Endothelial cell of umbilical vein (primary cell): Measurements from ENCODE around the gene SPTA1. TPM values are rescaled to one million over a fixed set of nuclear protein-coding genes. Genes with fewer than 3 reads are reported as not detected.

Experiments used
- BruUV-seq: library from RNA; stranded (reverse); fragments of 400-500 nt; replicated peaks from 2 replicates; lab custom pipeline; 2021; lab: Mats Ljungman, UMichigan
- CTCF ChIA-PET: fragments of 300-600, 350-600 bp; sonication (Branson Sonifier 250); formaldehyde crosslinking; loops from one replicate; lab custom pipeline; 2021; ENCODE audit warnings: antibody characterized with exemption, inconsistent platforms; lab: Charles Lee
- POLR2A ChIA-PET: fragments of 300-600, 350-600 bp; sonication (Branson Sonifier 250); formaldehyde crosslinking; loops from one replicate; lab custom pipeline; 2021; ENCODE audit warnings: antibody characterized with exemption, inconsistent platforms; lab: Charles Lee
- DNase-seq: peaks from one replicate; pipeline ENCODE4 v3.0.0-alpha.2; 2011; ENCODE audit warnings: low read depth, low spot score
- FAIRE-seq: peaks from 2 replicates; lab custom pipeline; 2011; peaks lifted over from hg19 to GRCh38; lab: Jason Lieb, UNC
- H2AFZ ChIP-seq: 2 replicates; pipeline ENCODE4 v1.6.0; 2012; ENCODE audit warnings: low read depth, low read length, control low read depth, inconsistent platforms
- H3K27ac ChIP-seq: 2 replicates; pipeline ENCODE4 v1.5.1; 2011; ENCODE audit warnings: low read depth, mild to moderate bottlenecking, control low read depth, low read length, moderate library complexity; ENCODE audit not compliant: insufficient read depth
- H3K27me3 ChIP-seq, 2 experiments: 2 replicates each; pipeline versions ENCODE4 v1.6.0 to v1.6.1; 2011; ENCODE audit warnings: low read length in 2 of 2, mixed read lengths in 1 of 2; ENCODE audit not compliant: control insufficient read depth in 2 of 2, insufficient read depth in 2 of 2
- H3K36me3 ChIP-seq, 2 experiments: 2 replicates in 1 of 2; 3 replicates in 1 of 2; pipeline ENCODE4 v1.5.1; 2011; ENCODE audit warnings: low read length in 2 of 2, mild to moderate bottlenecking in 1 of 2, moderate library complexity in 1 of 2; ENCODE audit not compliant: control insufficient read depth in 2 of 2, insufficient read depth in 2 of 2; ENCODE audit errors: extremely low read depth in 1 of 2
- H3K4me1 ChIP-seq: 3 replicates; pipeline ENCODE4 v1.5.1; 2011; ENCODE audit warnings: mild to moderate bottlenecking, low read length; ENCODE audit not compliant: control insufficient read depth, insufficient read depth; ENCODE audit errors: extremely low read depth
- H3K4me2 ChIP-seq: 2 replicates; pipeline ENCODE4 v1.6.1; 2011; ENCODE audit warnings: low read length, control low read depth, mixed read lengths; ENCODE audit not compliant: insufficient read depth
- H3K4me3 ChIP-seq, 3 experiments: fragments of 200-600 bp in 1 of 3; sonication (generic), shearing (Covaris generic) in 1 of 3; replicated peaks in 1 of 3; 2 replicates each; pipeline ENCODE4 v1.5.1; 2011 to 2016; ENCODE audit warnings: control low read depth in 3 of 3, low read length in 3 of 3, mild to moderate bottlenecking in 2 of 3, inconsistent platforms in 1 of 3, low read depth in 1 of 3, moderate library complexity in 1 of 3; ENCODE audit not compliant: insufficient read depth in 1 of 3
- H3K79me2 ChIP-seq: 2 replicates; pipeline ENCODE4 v1.6.0; 2012; ENCODE audit warnings: low read length, inconsistent platforms; ENCODE audit not compliant: control insufficient read depth, insufficient read depth
- H3K9ac ChIP-seq: replicated peaks from 2 replicates; pipeline ENCODE3; 2011; ENCODE audit warnings: low read length, control low read depth; ENCODE audit not compliant: insufficient read depth; ENCODE audit errors: extremely low read depth
- H3K9me1 ChIP-seq: replicated peaks from 3 replicates; pipeline ENCODE4 v1.6.0; 2011; ENCODE audit warnings: mild to moderate bottlenecking, low read length; ENCODE audit not compliant: control insufficient read depth, insufficient read depth; ENCODE audit errors: extremely low read depth
- H3K9me3 ChIP-seq: replicated peaks from 2 replicates; pipeline ENCODE4 v1.5.1; 2012; ENCODE audit warnings: low read length, inconsistent platforms; ENCODE audit not compliant: control insufficient read depth, insufficient read depth
- H4K20me1 ChIP-seq: replicated peaks from 2 replicates; pipeline ENCODE3; 2011; ENCODE audit warnings: mild to moderate bottlenecking, low read length; ENCODE audit not compliant: control insufficient read depth, insufficient read depth; ENCODE audit errors: extremely low read depth
- EZH2 ChIP-seq: IDR thresholded peaks from 2 replicates; pipeline ENCODE4 v1.6.1; 2012; ENCODE audit warnings: borderline replicate concordance, low read depth, mild to moderate bottlenecking, moderate library complexity, low read length, inconsistent platforms; ENCODE audit not compliant: severe bottlenecking
- FOS ChIP-seq: IDR thresholded peaks from 2 replicates; pipeline ENCODE4 v1.6.1; 2011; ENCODE audit warnings: mild to moderate bottlenecking, low read length, moderate library complexity, borderline replicate concordance; ENCODE audit not compliant: insufficient read depth
- GATA2 ChIP-seq: IDR thresholded peaks from 2 replicates; pipeline ENCODE4 v1.7.0; 2011; ENCODE audit warnings: low read depth, mild to moderate bottlenecking, moderate library complexity, mixed read lengths, low read length; ENCODE audit not compliant: insufficient read length, insufficient read depth
- JUN ChIP-seq: IDR thresholded peaks from 2 replicates; pipeline ENCODE4 v1.6.1; 2011; ENCODE audit warnings: borderline replicate concordance, low read depth; ENCODE audit not compliant: insufficient read length, insufficient read depth
- MYC ChIP-seq: IDR thresholded peaks from one replicate; pipeline ENCODE4 v1.6.1; 2011; ENCODE audit warnings: mild to moderate bottlenecking, low read depth, low read length
- POLR2A ChIP-seq: IDR thresholded peaks from 2 replicates; pipeline ENCODE4 v1.6.1; 2012; ENCODE audit warnings: low read depth, mild to moderate bottlenecking, control low read depth, low read length
- POLR2AphosphoS5 ChIP-seq: IDR thresholded peaks from 2 replicates; pipeline ENCODE4 v1.6.1; 2012; ENCODE audit warnings: low read depth, mild to moderate bottlenecking, control low read depth, low read length, moderate library complexity; ENCODE audit not compliant: insufficient read depth
- dilution Hi-C: fragments of 300-500 bp; cut with MboI; formaldehyde crosslinking; loops from one replicate; pipeline ENCODE4 v1.15.0; 2019; ENCODE audit warnings: low sequenced_read_pairs; ENCODE audit not compliant: extremely low pct_ligation_motif_present
- intact Hi-C: fragments of 100-400 bp; cut with micrococcal nuclease; formaldehyde crosslinking; loops from one replicate; pipeline ENCODE4 v1.10.0; 2022
- polyA plus RNA-seq, 4 experiments: library from polyadenylated mRNA; depleted of rRNA in 3 of 4; stranded (reverse) in 3 of 4; unstranded in 1 of 4; fragments of >200 nt; gene quantifications; 2 replicates each; pipeline versions ENCODE4 v1.2.1 to v1.2.3, GENCODE V29; 2011 to 2012; ENCODE audit warnings: missing spikeins in 1 of 4
- total RNA-seq: library from RNA; stranded (reverse); gene quantifications from 2 replicates; pipeline ENCODE4 v1.2.3, GENCODE V29; 2021
- TF ChIP-seq, protein P1 (sequence below), 2 donors: IDR thresholded peaks; 1 replicate in 1 of 2; 2 replicates in 1 of 2; pipeline ENCODE4 v1.5.1; 2011; ENCODE audit warnings: low read length in 2 of 2, mild to moderate bottlenecking in 2 of 2, moderate library complexity in 2 of 2, control low read depth in 1 of 2, inconsistent platforms in 1 of 2, low read depth in 1 of 2; ENCODE audit not compliant: insufficient read depth in 1 of 2; ENCODE audit errors: extremely low read depth in 1 of 2
- TF ChIP-seq, protein P2 (sequence below): IDR thresholded peaks from 2 replicates; pipeline ENCODE4 v1.6.1; 2011; ENCODE audit not compliant: insufficient read depth, insufficient read length

The SPTA1 gene
- total and polyA plus RNA-seq, 2 donors (not counting 3 experiments of a cell fraction or from before 2014, with no cell fraction given) = 0.01 to 0.84 TPM

DNA sequence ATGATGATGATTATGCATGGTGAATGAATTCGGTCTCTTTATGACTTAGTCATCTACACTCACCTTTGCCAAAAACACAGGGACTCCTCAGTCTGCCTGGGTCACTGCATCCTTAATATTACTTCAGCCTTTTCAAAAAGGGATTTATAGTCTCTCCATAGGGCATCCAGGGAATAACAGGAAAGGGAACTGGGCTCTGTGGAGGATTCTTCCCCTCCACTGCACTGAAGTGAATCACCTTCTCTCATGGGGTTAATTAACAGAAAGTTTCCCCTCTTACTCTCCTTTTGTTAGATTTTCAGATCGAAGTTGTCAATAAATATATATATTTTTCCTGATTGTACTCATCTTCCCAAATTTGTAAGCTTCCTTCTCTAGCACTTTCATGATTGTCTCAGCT, 34.1 kb upstream of the SPTA1 start, which contains the start of gene OR6K3:
TSS of gene OR6K3 (minus strand) at position 101 of the 400 bp plus-strand sequence. CDS start 2,605 bp downstream, outside the sequence.
- TF ChIP-seq JUN = no peak
- TF ChIP-seq, protein P1, sequence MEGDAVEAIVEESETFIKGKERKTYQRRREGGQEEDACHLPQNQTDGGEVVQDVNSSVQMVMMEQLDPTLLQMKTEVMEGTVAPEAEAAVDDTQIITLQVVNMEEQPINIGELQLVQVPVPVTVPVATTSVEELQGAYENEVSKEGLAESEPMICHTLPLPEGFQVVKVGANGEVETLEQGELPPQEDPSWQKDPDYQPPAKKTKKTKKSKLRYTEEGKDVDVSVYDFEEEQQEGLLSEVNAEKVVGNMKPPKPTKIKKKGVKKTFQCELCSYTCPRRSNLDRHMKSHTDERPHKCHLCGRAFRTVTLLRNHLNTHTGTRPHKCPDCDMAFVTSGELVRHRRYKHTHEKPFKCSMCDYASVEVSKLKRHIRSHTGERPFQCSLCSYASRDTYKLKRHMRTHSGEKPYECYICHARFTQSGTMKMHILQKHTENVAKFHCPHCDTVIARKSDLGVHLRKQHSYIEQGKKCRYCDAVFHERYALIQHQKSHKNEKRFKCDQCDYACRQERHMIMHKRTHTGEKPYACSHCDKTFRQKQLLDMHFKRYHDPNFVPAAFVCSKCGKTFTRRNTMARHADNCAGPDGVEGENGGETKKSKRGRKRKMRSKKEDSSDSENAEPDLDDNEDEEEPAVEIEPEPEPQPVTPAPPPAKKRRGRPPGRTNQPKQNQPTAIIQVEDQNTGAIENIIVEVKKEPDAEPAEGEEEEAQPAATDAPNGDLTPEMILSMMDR (IDR thresholded peaks at IDR 0.05; ENCODE audit: extremely low read depth in 1 of 2, insufficient read depth in 1 of 2, low read depth in 1 of 2, low read length in 2 of 2) = no peak
- TF ChIP-seq, protein P2, sequence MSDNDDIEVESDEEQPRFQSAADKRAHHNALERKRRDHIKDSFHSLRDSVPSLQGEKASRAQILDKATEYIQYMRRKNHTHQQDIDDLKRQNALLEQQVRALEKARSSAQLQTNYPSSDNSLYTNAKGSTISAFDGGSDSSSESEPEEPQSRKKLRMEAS = no peak
- no peak for TF ChIP-seq POLR2A
- TF ChIP-seq MYC = no peak
- no peak for TF ChIP-seq EZH2
- no peak for TF ChIP-seq POLR2AphosphoS5
- TF ChIP-seq FOS = no peak
- no peak for TF ChIP-seq GATA2
- Histone ChIP-seq H3K27me3 (no peaks in the 10 kb centered on the region), H3K27ac (no peak within 1 kb of the TSS), H2AFZ (no peak within 1 kb of the TSS), H3K9me1 (no peaks in the 10 kb centered on the region), H3K9me3 (no peaks in the 10 kb centered on the region), H3K4me2 (no peak within 1 kb of the TSS), H3K4me1 (no peaks in the 10 kb centered on the region), H3K79me2 (no peaks in the 10 kb centered on the region), H3K9ac (no peak within 1 kb of the TSS), H4K20me1 (no peaks in the 10 kb centered on the region), H3K36me3 (no peaks in the 10 kb centered on the region), H3K4me3 (no peak within 1 kb of the TSS)
- no TSS peak for BruUV-seq
- DNase-seq = no peak
- FAIRE-seq = no peak
- dilution Hi-C loops (no loop called here), intact Hi-C loops (no loop called here)
- ChIA-PET POLR2A (no interaction called here), CTCF (no interaction called here)
